Activated naive CD4-positive, alpha-beta T cell (primary cell): ENCODE data around the gene UBE2C.
"Not testable (repeated sequence)": the region's sequence is repeated elsewhere in the genome, so short reads cannot be mapped to it uniquely, and the experiment has no call there.

Source experiments
- DNase-seq, 4 experiments: peaks; one replicate each; lab custom pipeline; 2025; lab: John Stamatoyannopoulos, UW

The UBE2C gene

GRCh38 chr20:45812157-45813005, at the start of gene UBE2C:
TSS of gene UBE2C (plus strand) at chr20:45812644. CDS start at chr20:45812696, 52 bp downstream.
- peak; percentile 78 to 87 (median 83) for DNase-seq

- not testable (repeated sequence) for DNase-seq
Measured at GRCh38 chr20:45764618-45765282, 47.7 kb upstream of the UBE2C start.

DNA sequence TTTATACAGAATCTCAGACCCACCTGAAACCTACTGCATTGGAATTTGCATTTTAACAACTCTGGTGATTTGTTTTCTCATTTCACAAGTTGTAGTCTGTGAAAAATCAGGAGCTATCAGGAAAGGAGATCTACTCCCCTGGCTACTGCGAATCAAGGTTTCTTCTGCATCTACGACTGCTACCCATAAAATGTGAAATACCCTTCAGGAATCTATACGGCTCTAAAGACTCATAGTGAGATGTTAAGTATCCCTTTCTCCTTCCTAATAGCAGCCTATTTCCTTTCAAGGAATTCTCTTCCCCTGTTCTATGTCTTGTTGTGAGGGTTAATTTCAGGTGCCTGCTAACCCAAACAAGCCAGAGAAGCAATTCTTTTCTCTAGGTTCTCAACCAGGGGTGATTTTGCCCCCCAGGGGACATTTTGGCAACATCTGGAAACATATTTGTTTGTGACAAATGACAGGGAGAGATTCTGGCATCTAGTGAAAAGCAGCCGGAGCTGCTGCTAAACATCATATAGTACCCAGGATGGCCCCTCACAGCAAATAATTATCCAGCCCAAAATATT, 47.1 kb upstream of the UBE2C start:
- no peak for DNase-seq

DNA sequence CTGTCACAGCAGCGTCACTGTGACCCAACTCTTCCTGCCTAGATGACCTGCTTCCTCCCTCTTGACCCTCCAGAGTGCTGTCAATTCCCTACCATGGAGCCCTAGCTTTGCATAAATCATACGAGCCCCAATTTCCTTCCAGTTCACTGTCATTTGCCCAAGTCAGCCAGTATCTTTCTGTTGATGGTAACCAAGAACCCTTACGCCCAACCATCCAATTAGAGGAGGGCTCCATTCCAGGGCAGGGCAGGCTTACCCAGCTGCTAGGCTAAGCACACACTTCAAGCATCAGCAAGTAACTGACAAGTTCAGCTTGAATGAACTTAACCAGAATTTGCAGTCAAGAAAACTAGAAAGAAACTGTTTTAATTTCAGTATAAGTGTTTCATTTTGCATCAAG, 46.5 kb upstream of the UBE2C start:
- no peak for DNase-seq

GRCh38 chr20:45768479-45768878, 44.0 kb upstream of the UBE2C start:
- DNase-seq = no peak

GRCh38 chr20:45771182-45771759, 41.2 kb upstream of the UBE2C start:
- peak; percentile 34 to 73 (median 62) for DNase-seq

DNA sequence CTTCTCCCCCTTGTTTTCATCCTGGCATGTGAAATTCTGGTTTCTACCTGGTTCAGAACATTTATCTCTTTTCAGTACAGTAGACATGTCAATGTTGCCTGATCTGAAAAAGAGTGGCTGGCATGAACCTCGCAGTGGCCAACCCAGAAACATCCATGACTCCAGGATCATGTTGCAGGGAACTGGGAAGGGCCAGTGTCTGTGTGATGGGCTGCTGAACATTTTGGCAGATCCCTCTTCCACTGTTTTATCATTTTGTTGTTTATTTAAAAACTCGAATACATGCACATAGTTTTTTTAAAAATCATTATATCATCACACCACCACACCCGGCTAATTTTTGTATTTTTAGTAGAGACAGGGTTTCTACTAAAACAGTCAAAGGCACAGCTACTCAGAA, 39.8 kb upstream of the UBE2C start:
- DNase-seq = no peak

DNA sequence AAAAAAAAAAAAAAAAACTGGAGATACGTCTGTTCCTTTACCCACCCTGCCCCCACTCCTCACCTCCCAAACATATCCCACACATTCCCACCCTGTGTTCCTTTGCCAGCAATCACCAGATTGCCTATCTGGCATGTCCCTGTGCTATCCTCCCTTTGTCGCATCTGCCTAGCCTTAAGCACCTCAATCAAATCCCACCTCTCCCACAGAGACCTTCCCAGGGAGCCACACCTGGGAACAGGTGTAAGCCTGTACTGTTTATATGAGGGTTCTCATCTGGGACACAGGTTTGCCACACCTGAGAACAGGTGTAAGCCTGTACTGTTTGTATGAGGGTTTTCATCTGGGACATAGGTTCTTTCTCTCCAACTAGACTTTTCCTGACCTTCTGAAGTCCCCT, 37.5 kb upstream of the UBE2C start:
- no peak for DNase-seq

DNA sequence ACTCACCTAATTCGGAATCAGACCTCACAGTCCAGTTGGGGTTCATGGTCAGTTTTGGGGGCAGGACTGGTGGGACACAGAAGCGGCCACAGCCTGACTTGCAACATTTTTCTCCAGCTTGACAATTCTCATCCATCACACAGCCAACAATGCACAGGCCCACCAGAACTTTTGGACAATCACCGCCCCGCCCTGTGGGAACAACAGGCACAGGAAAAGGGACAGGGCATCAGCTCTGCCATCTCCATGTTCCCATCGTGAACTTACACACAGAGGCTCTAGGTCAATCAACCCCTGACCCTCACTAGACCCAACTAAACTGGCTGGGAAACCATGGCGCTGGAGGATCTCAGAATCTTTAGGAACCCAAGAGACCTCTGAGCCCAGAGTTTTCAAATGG, 37.0 kb upstream of the UBE2C start:
- no peak for DNase-seq

DNA sequence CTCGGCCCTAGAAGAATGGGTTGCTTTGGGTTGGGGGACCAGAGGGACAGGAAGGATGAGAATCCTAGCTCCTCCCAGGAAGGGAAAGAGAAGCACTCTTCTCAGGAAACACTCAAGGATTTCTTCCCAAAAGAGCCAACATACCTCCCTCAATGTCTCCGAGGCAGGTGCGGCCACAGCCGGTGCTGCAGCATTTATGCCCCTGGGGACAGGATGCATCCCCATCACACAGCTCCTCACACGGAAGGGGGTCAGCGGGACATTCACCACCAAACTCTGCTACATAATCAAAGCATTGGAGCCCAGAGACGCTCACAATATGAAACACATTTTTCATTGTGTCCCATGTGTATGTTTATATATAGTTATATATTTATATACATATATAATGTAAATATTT, 35.5 kb upstream of the UBE2C start:
- no peak for DNase-seq

- DNase-seq = no peak
Measured at GRCh38 chr20:45779011-45779915, 33.2 kb upstream of the UBE2C start.

- no peak for DNase-seq
Measured at GRCh38 chr20:45780159-45780558, 32.3 kb upstream of the UBE2C start.

GRCh38 chr20:45781391-45781931, 31.0 kb upstream of the UBE2C start:
- DNase-seq = no peak

- no peak for DNase-seq
Measured at GRCh38 chr20:45782890-45783289, 29.6 kb upstream of the UBE2C start.

- DNase-seq = no peak
Measured at GRCh38 chr20:45783656-45784294, 28.7 kb upstream of the UBE2C start.

DNA sequence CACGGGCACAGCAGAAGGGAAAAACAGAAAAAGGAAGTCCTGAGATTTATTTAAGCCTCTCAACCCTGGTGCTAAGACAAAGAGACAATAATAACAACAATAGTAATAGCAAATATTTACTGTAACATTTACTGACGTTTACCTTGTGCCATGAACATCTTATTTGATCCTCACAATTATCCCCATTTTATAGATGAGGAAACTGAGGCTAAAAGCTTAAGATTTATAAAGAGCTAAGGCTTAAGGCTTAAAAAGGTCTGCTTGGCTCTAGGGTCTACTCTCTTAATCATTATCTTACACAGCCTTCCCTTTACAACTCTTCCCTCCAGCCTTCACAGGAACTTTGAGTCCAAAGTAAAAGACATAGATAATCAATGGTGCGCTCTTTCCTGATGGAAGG, 24.1 kb upstream of the UBE2C start:
- DNase-seq = no peak

DNA sequence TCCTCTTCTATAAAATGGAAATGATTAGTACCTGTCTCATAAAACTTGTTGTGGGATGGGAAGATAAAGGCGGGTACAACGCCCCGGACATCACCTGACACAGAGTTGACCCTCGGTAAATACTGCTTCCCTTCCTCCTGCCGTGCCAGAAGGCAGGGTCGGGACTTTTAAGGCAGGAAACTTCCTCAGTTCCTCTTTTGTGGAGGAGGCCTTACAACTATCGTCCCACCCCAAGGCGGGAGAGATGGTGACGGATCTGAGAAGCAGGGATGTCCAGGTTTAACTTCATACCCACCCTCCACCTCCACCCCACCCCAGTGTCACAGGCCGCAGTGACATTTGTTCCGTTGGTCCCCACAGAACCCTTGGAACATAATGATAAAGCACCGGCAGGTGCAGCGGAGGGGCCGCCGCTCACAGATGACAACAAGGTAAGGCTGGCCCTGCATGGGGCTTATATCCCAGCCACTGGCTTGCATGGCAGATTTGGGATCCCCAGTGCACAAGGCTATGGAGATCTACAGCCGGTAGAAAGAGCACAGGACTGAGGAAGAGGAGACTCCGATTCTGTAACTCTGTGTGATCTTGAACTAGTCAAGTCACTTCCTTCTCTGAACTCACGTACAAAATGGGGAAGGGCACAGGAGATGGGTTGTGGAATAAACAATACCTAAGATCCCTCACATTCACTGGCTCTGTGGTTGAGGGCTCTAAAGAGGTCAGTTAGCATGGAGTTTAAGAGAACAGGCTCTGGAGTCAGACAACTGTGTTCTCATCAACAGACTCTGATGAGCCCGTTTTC, 19.9 kb upstream of the UBE2C start:
- DNase-seq = no peak

GRCh38 chr20:45796337-45797065, 15.9 kb upstream of the UBE2C start:
- DNase-seq = no peak

DNA sequence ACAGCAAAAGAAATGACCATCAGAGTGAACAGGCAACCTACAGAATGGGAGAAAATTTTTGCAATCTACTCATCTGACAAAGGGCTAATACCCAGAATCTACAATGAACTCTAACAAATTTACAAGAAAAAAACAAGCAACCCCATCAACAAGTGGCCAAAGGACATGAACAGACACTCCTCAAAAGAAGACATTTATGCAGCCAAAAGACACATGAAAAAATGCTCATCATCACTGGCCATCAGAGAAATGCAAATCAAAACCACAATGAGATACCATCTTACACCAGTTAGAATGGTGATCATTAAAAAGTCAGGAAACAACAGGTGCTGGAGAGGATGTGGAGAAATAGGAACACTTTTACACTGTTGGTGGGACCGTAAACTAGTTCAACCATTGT, 14.9 kb upstream of the UBE2C start:
- DNase-seq = not testable (repeated sequence)
